TTC549 (cell line): ENCODE measurements around the gene RBM3.

ENCODE experiments used
- FAIRE-seq: peaks from 2 replicates; lab custom pipeline; 2012; peaks lifted over from hg19 to GRCh38; lab: Jason Lieb, UNC

Gene RBM3

DNA sequence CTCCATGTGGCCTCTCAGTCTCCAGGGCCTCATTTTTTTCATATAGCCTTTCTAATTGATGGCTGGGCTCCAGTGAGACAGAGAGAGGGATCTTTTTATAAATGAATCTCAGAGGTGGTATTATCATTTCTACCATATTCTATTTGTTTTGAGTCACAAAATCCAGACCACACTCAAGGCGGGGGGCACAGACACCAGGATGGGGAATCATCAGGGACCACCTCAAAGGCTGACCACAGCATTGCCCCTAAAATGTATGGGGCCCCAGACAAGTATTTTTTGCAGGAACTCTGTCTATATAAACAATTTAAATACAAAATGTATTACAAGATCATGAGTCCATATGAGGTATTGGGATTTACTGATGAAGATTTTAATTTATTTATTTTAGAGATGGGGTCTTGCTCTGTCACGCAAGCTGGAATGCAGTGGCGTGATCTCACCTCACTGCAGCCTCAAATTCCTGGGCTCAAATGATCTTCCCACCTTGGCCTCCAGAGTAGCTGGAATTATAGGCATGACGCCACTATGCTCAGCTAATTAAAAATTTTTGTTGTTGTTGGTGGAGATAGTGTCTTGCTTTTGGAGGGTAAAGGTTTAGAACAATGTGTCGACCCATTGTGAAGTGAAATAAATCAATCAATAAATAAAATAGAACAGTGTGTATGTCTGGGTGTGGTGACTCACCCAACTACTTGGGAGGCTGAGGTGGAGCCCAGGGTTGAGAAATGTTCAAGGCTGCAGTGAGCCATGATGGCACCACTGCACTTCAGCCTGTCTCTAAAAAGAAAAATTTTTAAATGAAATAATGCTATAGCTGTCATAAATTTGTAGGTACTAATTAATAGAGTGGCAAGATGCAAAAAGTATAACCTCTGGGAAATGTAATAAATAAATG, 52.4 kb downstream of the RBM3 start:
- no peak for FAIRE-seq
